ENCODE data around the gene EVI2A.
"Not testable (repeated sequence)": the region's sequence is repeated elsewhere in the genome, so short reads cannot be mapped to it uniquely, and the experiment has no call there.

The EVI2A gene, protein sequence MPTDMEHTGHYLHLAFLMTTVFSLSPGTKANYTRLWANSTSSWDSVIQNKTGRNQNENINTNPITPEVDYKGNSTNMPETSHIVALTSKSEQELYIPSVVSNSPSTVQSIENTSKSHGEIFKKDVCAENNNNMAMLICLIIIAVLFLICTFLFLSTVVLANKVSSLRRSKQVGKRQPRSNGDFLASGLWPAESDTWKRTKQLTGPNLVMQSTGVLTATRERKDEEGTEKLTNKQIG

DNA sequence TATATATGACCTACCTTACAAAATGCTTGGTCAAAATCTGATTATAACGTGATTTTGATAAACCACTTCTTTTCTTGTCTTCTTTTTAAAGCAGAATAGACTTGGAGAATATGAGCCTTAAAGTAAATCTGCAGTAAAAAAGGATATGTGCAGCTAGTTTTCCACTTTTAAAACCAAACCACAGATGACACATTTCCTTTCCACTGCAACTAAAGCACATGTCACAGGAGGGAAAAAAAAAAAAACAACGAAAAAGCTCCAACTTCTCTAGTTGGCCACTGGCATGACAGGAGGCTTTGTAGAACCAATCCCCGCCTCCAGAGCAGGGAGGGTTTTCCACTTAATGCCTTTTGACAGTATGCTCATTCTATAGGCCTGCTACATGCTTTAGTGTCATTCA is at the start of gene EVI2A:
TSS of gene EVI2A (minus strand) at position 142 of the 400 bp plus-strand sequence. CDS start 2,609 bp downstream, outside the sequence.
- peak; percentile 86 for DNase-seq (ENCODE audit: low spot score)

GRCh38 chr17:31369266-31369665 is 47.8 kb upstream of the EVI2A start:
- DNase-seq (ENCODE audit: low spot score), result no peak

GRCh38 chr17:31366088-31366487 is 44.7 kb upstream of the EVI2A start:
- DNase-seq (ENCODE audit: low spot score), result no peak

DNA sequence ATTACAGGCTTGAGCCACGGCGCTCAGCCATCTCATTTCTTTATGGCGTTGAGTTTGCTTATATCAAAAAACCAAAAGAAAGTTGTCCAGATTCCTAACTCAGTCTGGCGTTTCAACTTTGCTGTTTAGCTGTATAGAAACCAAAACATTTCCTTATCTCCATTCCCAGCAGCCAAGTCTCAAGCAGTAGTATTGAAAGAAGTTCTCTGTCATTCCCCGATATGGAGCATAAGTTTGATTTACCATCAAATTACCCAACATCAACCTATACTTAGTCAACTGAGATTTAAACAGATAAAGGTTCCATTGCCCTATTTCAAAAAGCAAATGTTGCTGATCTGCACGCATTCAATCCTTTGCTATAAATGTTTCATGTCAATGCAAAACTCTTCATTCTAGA is 42.6 kb upstream of the EVI2A start:
- DNase-seq (ENCODE audit: low spot score), result no peak

DNA sequence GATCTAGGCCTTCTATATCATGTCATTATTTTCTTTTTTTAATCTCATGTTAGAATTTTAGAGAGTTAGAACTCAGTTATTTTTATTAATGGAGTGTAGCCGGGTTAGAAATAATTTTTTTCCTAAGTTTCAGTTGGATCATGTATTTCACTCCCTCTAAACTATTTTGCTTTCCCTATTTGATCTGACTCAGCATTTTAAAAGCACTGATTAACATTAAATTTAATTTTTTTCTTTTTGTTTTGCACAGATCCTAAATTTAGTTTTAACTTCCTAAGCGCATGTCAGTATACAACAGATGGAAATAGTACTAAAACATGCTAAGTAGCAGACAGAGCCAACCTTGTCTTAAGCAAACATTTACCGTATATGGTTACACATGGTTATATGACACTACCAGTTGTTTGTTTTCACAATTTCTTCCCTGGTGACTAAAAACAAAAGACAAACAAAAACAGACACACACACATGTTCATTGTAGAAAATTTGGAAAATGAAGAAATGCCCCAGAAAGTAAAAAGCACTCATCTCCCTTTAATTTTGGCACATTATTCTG is 36.5 kb upstream of the EVI2A start:
- DNase-seq (ENCODE audit: low spot score), result no peak

DNA sequence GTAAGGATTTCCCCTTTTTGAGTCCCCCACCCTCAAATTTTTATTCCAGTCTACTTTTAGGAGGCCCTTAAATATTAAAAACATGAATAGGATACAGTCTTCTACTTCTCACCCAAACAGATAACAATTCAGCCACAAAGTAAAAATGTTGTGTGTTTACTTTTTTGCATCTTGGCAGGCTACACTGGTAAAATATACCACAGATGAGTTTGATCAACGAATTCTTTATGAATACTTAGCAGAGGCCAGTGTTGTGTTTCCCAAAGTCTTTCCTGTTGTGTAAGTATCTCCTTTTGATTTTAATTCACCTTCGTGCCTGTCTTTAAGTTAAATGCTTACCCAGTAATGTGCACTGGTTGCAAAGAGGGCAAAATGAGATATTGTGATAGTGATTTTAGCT is 35.7 kb upstream of the EVI2A start:
- no peak for DNase-seq (ENCODE audit: low spot score)

DNA sequence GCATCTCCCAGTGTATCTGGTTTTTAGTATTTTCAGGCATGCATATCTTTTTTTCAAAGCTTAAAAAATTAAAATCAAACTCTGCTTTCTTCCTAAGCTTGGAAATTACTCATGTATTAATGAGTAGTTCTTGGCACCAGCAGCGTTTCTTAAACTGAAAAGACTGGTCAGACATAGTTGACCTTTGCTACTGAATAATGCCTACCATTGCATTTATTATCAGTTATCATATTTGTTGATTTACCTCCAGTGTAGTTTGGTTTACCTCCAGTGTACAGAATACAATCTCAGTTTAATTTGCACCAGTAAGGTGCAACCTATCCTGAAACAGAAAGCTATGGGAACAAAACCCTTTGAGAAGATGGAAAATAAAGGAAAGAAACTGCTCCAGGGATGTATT is 34.5 kb upstream of the EVI2A start:
- DNase-seq (ENCODE audit: low spot score), result no peak

GRCh38 chr17:31349454-31349853 is 28.0 kb upstream of the EVI2A start:
- DNase-seq (ENCODE audit: low spot score), result no peak

DNA sequence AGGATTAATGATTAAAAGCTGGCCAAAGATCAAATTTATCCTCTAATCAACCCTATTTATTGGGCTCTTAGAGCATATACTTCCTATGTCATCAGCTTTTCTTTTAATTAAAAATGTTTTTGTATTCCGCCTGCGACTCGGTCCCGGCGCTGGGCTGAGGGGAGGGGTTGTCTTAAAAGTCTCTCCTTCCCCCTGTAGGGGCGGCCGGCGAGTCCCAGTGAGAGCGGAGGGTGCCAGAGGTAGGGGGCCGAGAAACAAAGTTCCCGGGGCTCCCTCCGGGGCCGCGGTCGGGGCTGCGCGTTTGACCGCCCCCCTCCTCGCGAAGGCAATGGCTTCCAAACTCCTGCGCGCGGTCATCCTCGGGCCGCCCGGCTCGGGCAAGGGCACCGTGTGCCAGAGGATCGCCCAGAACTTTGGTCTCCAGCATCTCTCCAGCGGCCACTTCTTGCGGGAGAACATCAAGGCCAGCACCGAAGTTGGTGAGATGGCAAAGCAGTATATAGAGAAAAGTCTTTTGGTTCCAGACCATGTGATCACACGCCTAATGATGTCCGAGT is 23.8 kb upstream of the EVI2A start:
- DNase-seq (ENCODE audit: low spot score), result not testable (repeated sequence)

DNA sequence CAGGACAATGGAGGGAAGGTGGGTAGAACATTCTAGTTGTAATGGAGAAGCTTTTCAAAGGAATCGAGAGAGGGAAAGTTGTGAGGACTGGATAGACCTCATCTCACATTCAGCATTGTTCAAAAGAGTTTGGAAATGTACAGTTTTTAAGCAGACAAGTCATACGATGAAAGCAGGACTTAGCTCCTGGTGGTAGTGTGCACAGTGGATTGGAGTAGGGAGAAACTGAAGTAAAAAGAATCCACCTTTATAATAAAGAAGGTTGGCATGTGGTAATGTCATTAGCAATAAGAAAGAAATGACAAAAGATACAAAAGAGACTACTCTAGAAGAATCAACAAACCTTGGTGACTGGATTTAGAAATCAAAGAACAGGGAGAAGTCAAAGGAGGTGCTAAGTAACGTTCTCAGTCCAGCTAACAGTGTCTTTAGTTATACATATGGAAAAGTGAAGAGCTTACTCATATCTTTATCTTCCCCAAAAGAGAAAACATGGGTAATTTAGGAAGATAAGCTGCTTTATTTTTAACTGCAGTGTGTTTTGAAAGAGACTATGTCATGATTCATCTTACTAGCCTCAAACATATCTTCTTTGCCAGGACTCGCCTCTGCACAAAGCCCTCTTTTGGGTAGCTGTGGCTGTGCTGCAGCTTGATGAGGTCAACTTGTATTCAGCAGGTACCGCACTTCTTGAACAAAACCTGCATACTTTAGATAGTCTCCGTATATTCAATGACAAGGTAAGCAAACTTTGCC is 18.7 kb upstream of the EVI2A start:
- DNase-seq (ENCODE audit: low spot score), result no peak

GRCh38 chr17:31329221-31329620 is 7.8 kb upstream of the EVI2A start:
- no peak for DNase-seq (ENCODE audit: low spot score)

DNA sequence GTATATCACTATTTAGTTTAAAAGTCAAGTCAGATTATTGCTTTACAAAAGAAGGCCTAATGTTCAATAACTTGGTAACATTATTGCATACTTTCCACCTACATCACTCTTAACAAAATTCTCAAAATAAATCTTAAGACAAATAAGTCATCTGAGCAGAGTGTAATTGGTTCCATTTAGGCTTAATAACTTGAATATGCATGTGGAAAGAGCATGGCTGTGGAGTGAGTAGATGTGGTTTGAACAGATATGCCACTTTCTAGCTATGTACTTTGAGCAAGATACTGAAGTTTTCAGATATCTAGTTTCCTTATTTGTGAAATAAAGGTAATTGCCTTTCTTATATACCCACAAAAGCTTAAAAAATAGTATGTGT is 6.7 kb upstream of the EVI2A start:
- DNase-seq (ENCODE audit: low spot score), result no peak

DNA sequence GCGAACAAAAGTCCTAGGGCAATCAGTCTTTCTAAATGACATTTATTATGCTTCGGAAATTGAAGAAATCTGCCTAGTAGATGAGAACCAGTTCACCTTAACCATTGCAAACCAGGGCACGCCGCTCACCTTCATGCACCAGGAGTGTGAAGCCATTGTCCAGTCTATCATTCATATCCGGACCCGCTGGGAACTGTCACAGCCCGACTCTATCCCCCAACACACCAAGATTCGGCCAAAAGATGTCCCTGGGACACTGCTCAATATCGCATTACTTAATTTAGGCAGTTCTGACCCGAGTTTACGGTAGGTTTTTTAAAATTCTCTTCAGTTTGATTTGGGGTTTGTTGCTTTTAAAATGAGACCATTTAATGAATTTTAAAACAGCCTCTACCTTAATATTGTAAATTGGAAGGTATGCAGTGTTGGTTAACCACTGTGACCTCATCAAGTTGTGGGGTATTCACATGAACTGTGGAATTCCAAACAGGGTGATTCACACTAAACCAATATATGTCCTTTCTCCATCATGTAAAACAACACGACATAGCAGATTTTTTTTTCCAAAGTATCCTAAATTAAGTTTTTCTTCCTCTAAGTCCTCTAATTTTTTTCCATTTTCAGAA is 6.2 kb upstream of the EVI2A start:
- DNase-seq (ENCODE audit: low spot score), result no peak

DNA sequence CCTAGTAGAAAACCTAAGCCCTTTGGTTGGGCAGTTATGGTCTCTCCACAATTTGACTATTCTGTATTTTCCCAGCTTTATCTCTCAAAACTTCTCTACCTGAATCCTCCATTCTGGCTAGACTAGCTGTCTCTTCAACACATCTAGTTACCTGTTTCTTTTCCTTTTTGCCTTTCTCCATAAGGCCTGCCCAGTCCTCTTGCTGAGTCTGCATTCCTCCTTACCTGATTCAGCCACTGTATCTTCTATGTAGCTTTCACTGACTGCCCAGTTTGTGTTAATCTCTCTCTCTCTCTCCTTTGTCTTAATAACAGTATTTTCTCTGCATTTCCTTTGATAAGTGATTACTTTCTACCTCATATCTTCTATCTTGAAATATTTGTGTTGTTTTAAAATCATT is 2.1 kb upstream of the EVI2A start:
- no peak for DNase-seq (ENCODE audit: low spot score)

DNA sequence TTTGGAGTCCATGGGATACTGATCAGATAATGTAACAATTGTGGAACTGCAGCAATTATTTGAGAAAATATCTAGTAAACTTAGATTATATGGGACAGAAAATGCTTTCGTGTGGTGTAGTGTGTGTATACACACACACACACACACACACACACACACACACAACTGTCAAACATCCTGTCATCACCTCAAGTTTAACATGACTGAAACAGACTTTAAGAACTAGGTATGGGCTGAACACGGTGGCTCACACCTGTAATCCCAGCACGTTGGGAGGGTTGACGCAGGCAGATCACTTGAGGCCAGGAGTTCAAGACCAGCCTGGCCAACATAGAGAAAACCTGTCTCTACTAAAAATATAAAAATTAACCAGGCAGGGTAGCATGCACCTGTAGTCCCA is 544 bp upstream of the EVI2A start:
- DNase-seq (ENCODE audit: low spot score), result peak; percentile 25

- no peak for DNase-seq (ENCODE audit: low spot score)
Observed at GRCh38 chr17:31320791-31321190, 631 bp downstream of the EVI2A start.

DNA sequence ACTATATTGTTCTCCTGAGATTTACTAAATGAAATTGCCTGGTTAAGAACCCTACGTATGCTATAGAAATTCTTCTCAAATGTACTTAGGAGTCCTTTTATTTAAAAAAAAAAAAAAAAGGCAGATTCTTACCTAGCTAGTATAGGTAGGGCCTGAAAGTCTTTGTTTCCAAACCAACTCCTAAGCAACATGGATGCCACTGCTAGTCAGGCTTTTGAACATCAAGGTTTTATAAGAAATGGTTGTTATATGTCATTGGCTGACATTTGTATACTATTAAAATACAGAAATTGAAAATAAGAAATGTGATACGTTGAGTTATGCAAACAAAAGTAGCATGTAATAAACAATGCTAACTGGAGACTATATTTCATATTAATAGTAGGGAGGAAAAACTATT is 1.2 kb downstream of the EVI2A start:
- peak; percentile 21 for DNase-seq (ENCODE audit: low spot score)

DNA sequence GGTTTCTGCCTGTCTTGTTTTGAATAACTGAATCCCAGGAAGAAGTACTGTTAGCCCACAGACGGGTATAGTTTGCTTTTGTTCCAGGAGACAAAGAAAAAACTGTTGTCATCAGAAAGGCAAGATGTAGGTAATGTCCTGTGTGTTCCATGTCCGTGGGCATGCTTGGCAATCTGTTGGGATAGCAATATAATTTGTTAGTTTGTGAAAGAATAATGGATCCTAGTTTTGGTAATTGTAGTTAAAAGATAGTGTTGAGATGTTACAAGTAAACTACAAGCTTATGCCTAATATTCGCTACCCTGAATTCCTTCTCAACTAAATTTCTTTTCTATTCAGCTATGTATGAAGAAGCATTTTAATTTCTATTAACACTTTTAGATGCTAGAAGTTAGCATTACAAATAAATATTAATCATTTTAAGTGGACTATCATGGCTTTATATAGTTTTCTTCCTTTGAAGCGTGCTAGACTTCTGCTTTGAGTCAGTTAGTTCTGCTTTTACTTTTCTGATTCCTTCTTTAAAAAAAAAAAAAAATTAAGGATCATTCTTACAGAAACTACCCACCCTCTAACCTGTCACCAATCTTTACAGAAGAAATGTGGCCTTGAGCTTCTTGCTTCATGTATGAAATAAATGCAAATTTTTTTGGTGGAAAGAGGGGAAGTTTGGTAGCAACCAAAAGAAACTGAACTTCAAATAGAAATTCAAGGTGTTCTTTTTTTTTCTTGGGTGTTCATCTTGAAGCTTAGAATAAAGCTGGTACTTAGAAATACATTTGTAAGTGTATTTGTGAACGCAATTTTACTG is 2.4 kb downstream of the EVI2A start:
- peak; percentile 24 for DNase-seq (ENCODE audit: low spot score)

GRCh38 chr17:31318298-31318801 is 3.1 kb downstream of the EVI2A start:
- DNase-seq (ENCODE audit: low spot score), result peak; percentile 67

GRCh38 chr17:31314782-31315100 is 6.7 kb downstream of the EVI2A start:
- DNase-seq (ENCODE audit: low spot score), result no peak

DNA sequence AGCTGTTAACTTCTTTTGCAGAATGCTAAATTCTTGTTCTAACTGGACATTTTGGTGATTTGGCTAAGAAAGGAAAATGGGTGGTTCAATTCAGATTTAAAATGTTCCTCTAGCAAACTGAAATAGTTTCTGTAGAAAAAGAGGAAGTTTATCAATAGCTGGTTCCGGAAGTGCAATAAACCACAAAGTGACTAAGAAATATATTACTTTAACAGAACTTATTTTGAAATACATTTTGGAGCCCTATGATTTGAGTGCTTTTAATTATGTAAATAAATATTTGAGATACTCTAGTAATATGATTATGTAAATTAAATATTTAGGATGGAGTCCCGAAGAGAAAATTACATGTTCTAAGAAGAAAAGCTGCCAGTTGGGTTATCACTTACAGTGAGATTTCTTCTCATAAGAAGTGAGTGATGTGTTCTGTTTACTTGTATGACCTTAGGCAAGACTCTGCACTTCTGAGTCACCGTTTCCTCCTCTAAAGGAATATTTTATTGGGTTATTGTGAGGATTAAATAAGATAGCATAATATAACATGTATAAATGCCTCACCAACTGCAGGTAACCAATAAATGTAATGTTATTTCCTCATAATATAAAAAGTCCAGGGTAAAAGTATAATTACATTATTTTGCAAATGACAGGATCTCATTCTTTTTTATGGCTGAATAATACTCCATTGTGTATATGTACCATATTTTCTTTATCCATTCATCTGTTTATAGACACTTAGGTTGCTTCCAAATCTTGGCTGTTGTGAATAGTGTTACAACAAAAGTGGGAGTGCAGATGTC is 7.2 kb downstream of the EVI2A start, which contains the start of gene EVI2B:
TSS of gene EVI2B (minus strand) at position 73 of the 800 bp plus-strand sequence. CDS start 8,445 bp downstream, outside the sequence.
- DNase-seq (ENCODE audit: low spot score), result peak; percentile 62
